Kidney (tissue), 14 donors: ENCODE measurements around the gene NRAS. TPM values are rescaled to one million over a fixed set of nuclear protein-coding genes. Genes with fewer than 3 reads are reported as not detected.
A peak's percentile ranks its signal among the peaks of the same experiment; 100 is the strongest.

Source experiments
- DNase-seq, 5 donors: peaks; one replicate each; pipeline ENCODE4 v3.0.0-alpha.2; 2013 to 2020
- FAIRE-seq: peaks from 2 replicates; lab custom pipeline; 2012; peaks lifted over from hg19 to GRCh38; lab: Jason Lieb, UNC
- H3K27ac ChIP-seq, 2 donors: one replicate each; pipeline ENCODE4 v1.7.0; 2013; ENCODE audit warnings: low read depth in 2 of 2, low read length in 2 of 2, inconsistent platforms in 1 of 2
- H3K27me3 ChIP-seq: one replicate; pipeline ENCODE4 v1.7.1; 2013; ENCODE audit warnings: low read length, inconsistent platforms; ENCODE audit not compliant: control insufficient read depth, insufficient read depth
- H3K36me3 ChIP-seq, 3 donors: one replicate each; pipeline versions ENCODE4 v1.7.0 to v1.7.1; 2013; ENCODE audit warnings: low read length in 3 of 3, control low read depth in 1 of 3, inconsistent platforms in 1 of 3; ENCODE audit not compliant: insufficient read depth in 3 of 3, control insufficient read depth in 2 of 3
- H3K4me1 ChIP-seq, 3 donors: one replicate each; pipeline versions ENCODE4 v1.7.0 to v1.7.1; 2013; ENCODE audit warnings: low read length in 3 of 3, inconsistent platforms in 1 of 3, low read depth in 1 of 3; ENCODE audit not compliant: control insufficient read depth in 2 of 3, insufficient read depth in 2 of 3
- H3K4me3 ChIP-seq, 3 donors: one replicate each; pipeline versions ENCODE4 v1.7.0 to v1.8.1; 2013; ENCODE audit warnings: low read length in 3 of 3, control low read depth in 1 of 3, inconsistent platforms in 1 of 3
- H3K9ac ChIP-seq, 3 donors: one replicate each; pipeline versions ENCODE4 v1.7.0 to v1.7.1; 2013; ENCODE audit warnings: low read length in 3 of 3, control low read depth in 1 of 3, inconsistent platforms in 1 of 3
- H3K9me3 ChIP-seq, 3 donors: one replicate each; pipeline versions ENCODE4 v1.7.0 to v1.7.1; 2013; ENCODE audit warnings: low read length in 3 of 3, control low read depth in 1 of 3, inconsistent platforms in 1 of 3; ENCODE audit not compliant: control insufficient read depth in 2 of 3, insufficient read depth in 1 of 3
- intact Hi-C: fragments of 100-400 bp; cut with DNase I; formaldehyde crosslinking; loops from one replicate; pipeline ENCODE4 v1.11.1; 2022
- polyA plus RNA-seq: library from polyadenylated mRNA; stranded (reverse); fragments of 350-450 nt; fragmentation: Illumina TruSeq; extraction: RNeasy Lipid Tissue Mini Kit (QIAGEN cat#74804); gene quantifications from one replicate; pipeline ENCODE4 v1.2.3, GENCODE V29; 2014; ENCODE audit warnings: low read depth, low replicate concordance; ENCODE audit not compliant: insufficient read depth
- total RNA-seq: library from RNA; stranded (reverse); fragmentation: NEBNext Ultra II Directional; extraction: Animal tissue kit (Norgen Biotek cat#: 25700); gene quantifications from one replicate; pipeline ENCODE4 v1.2.1, GENCODE V29; 2021
- TF ChIP-seq, protein P1 (sequence below): IDR thresholded peaks from 3 replicates; pipeline ENCODE4 v1.5.1; 2012; ENCODE audit warnings: mild to moderate bottlenecking, moderate library complexity, borderline replicate concordance; ENCODE audit not compliant: insufficient read depth; ENCODE audit errors: extremely low read depth
- donor health status: control.
- donor health status: control.
- donor health status: control.
- donor health status: control.
- donor health status: control.
- donor health status: DM: yes; HTN: yes; CAD: no.
- donor health status: Normal renal cell carcinoma (clear cell type).

The NRAS gene
- total and polyA plus RNA-seq, 2 donors from 2014 or later = 13.3 to 35.2 TPM

DNA sequence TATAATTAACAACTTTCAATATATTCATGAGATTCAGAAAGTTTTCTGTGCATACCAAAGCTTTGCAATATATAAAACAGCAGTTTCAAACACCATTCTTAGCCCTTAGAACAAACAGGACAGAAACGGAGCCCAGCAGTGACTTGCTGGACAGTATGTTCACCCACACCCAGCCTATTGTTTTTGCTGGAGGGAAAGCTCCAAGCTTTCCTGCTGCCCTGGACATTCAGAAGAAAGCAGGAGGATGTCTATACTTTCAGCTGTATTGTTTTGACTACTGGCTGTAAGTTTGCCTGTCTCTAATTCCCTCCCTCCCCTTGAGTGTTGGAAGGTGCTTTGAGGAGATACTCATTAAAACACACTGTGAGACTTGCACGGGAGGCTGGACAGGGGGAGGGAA is 56.3 kb downstream of the NRAS start:
- Histone ChIP-seq H3K4me3 (no peak overlapping the region), H3K9ac (no peak overlapping the region), H3K4me1 (no peaks in the 10 kb centered on the region), H3K9me3 (no peaks in the 10 kb centered on the region), H3K27me3 (no peaks in the 10 kb centered on the region), H3K27ac (no peak overlapping the region), H3K36me3 (no peaks in the 10 kb centered on the region)
- intact Hi-C loops = no loop called here
- FAIRE-seq (no peak), DNase-seq (peak in 1 of 5 donors; percentile 5)
- TF ChIP-seq, protein P1, sequence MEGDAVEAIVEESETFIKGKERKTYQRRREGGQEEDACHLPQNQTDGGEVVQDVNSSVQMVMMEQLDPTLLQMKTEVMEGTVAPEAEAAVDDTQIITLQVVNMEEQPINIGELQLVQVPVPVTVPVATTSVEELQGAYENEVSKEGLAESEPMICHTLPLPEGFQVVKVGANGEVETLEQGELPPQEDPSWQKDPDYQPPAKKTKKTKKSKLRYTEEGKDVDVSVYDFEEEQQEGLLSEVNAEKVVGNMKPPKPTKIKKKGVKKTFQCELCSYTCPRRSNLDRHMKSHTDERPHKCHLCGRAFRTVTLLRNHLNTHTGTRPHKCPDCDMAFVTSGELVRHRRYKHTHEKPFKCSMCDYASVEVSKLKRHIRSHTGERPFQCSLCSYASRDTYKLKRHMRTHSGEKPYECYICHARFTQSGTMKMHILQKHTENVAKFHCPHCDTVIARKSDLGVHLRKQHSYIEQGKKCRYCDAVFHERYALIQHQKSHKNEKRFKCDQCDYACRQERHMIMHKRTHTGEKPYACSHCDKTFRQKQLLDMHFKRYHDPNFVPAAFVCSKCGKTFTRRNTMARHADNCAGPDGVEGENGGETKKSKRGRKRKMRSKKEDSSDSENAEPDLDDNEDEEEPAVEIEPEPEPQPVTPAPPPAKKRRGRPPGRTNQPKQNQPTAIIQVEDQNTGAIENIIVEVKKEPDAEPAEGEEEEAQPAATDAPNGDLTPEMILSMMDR = no peak

Other genes with a start within 250 kb of the NRAS start
- 36.2 TPM for gene TRIM33, start 205.6 kb downstream of the NRAS start, total RNA-seq
- gene TRIM33, start 205.6 kb downstream of the NRAS start, polyA plus RNA-seq = 13.3 TPM
- 37.2 TPM for gene BCAS2, start 135.2 kb downstream of the NRAS start, total RNA-seq
- 51.4 TPM for gene BCAS2, start 135.2 kb downstream of the NRAS start, polyA plus RNA-seq
- 2.5 TPM for gene DENND2C, start 46.7 kb downstream of the NRAS start, total RNA-seq
- gene DENND2C, start 46.7 kb downstream of the NRAS start, polyA plus RNA-seq = 0.88 TPM
- 1.5 TPM for gene AMPD1, start 21.2 kb downstream of the NRAS start, total RNA-seq
- not detected for gene AMPD1, start 21.2 kb downstream of the NRAS start, polyA plus RNA-seq
- 486 TPM for gene CSDE1, start 41.2 kb upstream of the NRAS start, total RNA-seq
- gene CSDE1, start 41.2 kb upstream of the NRAS start, polyA plus RNA-seq = 165 TPM
- gene SIKE1, start 63.9 kb upstream of the NRAS start, total RNA-seq = 36.8 TPM
- 21.2 TPM for gene SIKE1, start 63.9 kb upstream of the NRAS start, polyA plus RNA-seq
- gene SYCP1, start 138.1 kb upstream of the NRAS start, total RNA-seq = not detected
- gene SYCP1, start 138.1 kb upstream of the NRAS start, polyA plus RNA-seq = not detected